BE2C (cell line): ENCODE results near the gene ZBTB45.

Experiments used
- DNase-seq: peaks from one replicate; pipeline ENCODE4 v3.0.0-alpha.2; 2020
- H3K27me3 ChIP-seq: fragments of 250-450 bp; sonication (Bioruptor Pico); 2 replicates; pipeline ENCODE4 v1.5.1; 2020; ENCODE audit warnings: mild to moderate bottlenecking
- H3K36me3 ChIP-seq: fragments of 250-450 bp; sonication (Bioruptor Pico); 2 replicates; pipeline ENCODE4 v1.5.1; 2020; ENCODE audit warnings: mild to moderate bottlenecking
- H3K4me1 ChIP-seq: fragments of 250-450 bp; sonication (Bioruptor Pico); 2 replicates; pipeline ENCODE4 v1.5.1; 2020
- H3K4me3 ChIP-seq: 2 replicates; pipeline ENCODE4 v1.5.1; 2011; ENCODE audit warnings: low read depth, low read length
- H3K9me3 ChIP-seq: fragments of 250-450 bp; sonication (Bioruptor Pico); 2 replicates; pipeline ENCODE4 v1.5.1; 2020
- TF ChIP-seq, protein P1 (sequence below): IDR thresholded peaks from 2 replicates; pipeline ENCODE4 v1.5.1; 2012; ENCODE audit warnings: mild to moderate bottlenecking, low read depth, low read length

Gene ZBTB45

GRCh38 chr19:58538257-58539168, 18.9 kb upstream of the ZBTB45 start:
- Histone ChIP-seq H3K9me3 (no peaks in the 10 kb centered on the region), H3K27me3 (no peaks in the 10 kb centered on the region; the same call in 1 of the 2 replicates), H3K4me1 (no peaks in the 10 kb centered on the region), H3K4me3 (no peak overlapping the region), H3K36me3 (no peaks in the 10 kb centered on the region)
- TF ChIP-seq, protein P1, sequence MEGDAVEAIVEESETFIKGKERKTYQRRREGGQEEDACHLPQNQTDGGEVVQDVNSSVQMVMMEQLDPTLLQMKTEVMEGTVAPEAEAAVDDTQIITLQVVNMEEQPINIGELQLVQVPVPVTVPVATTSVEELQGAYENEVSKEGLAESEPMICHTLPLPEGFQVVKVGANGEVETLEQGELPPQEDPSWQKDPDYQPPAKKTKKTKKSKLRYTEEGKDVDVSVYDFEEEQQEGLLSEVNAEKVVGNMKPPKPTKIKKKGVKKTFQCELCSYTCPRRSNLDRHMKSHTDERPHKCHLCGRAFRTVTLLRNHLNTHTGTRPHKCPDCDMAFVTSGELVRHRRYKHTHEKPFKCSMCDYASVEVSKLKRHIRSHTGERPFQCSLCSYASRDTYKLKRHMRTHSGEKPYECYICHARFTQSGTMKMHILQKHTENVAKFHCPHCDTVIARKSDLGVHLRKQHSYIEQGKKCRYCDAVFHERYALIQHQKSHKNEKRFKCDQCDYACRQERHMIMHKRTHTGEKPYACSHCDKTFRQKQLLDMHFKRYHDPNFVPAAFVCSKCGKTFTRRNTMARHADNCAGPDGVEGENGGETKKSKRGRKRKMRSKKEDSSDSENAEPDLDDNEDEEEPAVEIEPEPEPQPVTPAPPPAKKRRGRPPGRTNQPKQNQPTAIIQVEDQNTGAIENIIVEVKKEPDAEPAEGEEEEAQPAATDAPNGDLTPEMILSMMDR, result no peak
- DNase-seq, result no peak

DNA sequence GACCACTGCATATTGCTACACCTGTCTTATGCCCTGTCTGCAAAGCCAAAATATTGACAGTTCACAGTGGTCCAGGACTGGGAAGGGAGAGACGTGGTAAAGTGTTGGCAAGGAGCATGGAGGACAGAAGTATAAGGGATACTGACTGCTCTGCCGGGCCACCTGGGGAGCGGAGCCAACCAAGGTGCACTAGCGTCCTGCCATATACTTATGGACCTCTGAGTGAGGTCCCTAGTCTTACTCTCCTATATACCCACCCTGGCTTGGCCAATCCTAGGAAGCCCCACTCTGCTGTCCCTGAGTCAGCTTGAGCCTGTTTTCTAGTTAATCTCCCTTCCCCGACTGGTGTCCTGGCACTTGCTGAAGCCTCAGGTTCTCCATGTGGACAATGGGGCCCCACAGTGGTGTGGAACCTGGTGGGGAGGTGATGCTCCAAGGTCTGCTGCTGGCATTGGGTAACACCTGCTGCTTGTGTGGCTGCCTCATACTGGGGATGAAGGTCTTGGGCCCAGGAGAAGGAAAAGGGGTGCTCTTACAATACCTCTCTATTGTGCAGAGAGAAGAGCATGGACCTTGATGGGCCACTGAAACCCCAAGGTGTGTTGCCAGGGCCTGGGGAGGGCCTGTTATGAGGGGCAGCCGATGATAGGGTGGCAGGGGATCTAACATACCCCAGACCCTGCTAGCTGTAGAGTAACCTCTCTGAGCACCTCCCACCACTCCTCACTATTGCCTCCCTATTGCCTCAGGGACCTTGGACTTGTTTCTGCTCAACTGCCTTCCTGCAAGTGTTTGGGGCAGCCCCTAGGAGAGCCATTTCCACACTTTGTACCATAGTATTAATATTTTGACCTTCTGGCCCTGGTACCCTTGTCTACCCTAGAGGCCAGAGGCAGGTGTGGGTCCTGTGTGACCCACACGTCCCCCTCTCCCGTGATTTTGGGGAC, 17.5 kb upstream of the ZBTB45 start:
- H3K27me3 ChIP-seq, result peaks cover 1% of the 10 kb centered on the region
- no peaks in the 10 kb centered on the region for H3K9me3 ChIP-seq
- TF ChIP-seq, protein P1, result no peak
- H3K4me1 ChIP-seq, result no peaks in the 10 kb centered on the region
- H3K4me3 ChIP-seq, result no peak overlapping the region
- no peaks in the 10 kb centered on the region for H3K36me3 ChIP-seq
- no peak for DNase-seq

- peaks cover 12% of the 10 kb centered on the region for H3K27me3 ChIP-seq
Observed at GRCh38 chr19:58535857-58536256, 16.2 kb upstream of the ZBTB45 start.

GRCh38 chr19:58531034-58531840, 11.6 kb upstream of the ZBTB45 start:
- no peak for DNase-seq
- Histone ChIP-seq H3K9me3 (no peaks in the 10 kb centered on the region), H3K4me3 (no peak overlapping the region), H3K36me3 (no peaks in the 10 kb centered on the region), H3K27me3 (peaks cover 23% of the 10 kb centered on the region), H3K4me1 (no peaks in the 10 kb centered on the region)
- TF ChIP-seq, protein P1, result no peak

More at GRCh38 chr19:58535857-58536256, 16.2 kb upstream of the ZBTB45 start:
- no peak overlapping the region for H3K4me3 ChIP-seq
- no peaks in the 10 kb centered on the region for H3K4me1 ChIP-seq
- no peaks in the 10 kb centered on the region for H3K36me3 ChIP-seq
- DNase-seq, result no peak
- H3K9me3 ChIP-seq, result no peaks in the 10 kb centered on the region
- TF ChIP-seq, protein P1, result no peak

DNA sequence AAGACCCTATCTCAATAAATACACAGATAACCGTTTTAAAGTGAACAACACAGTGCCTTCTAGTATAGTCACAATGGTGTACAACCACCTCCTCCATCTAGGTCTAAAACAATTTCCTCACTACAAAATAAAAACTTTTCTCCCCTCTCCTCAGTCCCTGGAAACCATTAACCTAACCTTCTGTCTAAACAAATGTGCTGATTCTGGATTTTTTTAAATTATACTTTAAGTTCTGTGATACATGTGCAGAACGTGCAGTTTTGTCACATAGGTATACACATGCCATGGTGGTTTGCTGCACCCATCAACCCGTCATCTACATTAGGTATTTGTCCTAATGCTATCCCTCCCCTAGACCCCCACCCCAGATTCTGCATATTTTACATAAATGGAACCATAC, 9.8 kb upstream of the ZBTB45 start:
- Histone ChIP-seq H3K4me3 (no peak overlapping the region), H3K36me3 (no peaks in the 10 kb centered on the region), H3K27me3 (peaks cover 23% of the 10 kb centered on the region), H3K4me1 (no peaks in the 10 kb centered on the region), H3K9me3 (no peaks in the 10 kb centered on the region)
- TF ChIP-seq, protein P1, result no peak
- DNase-seq, result no peak
